Neural progenitor cell (in vitro differentiated cells): Measurements from ENCODE around the gene ARHGEF26. TPM values are rescaled to one million over a fixed set of nuclear protein-coding genes. Genes with fewer than 3 reads are reported as not detected.

Source experiments
- DNase-seq: peaks from one replicate; pipeline ENCODE4 v3.0.0-alpha.2; 2016; ENCODE audit warnings: low spot score
- H2AFZ ChIP-seq: fragments of 200-600 bp; sonication (generic); replicated peaks from 2 replicates; pipeline ENCODE4 v1.6.1; 2016; ENCODE audit warnings: antibody characterized with exemption
- H3F3A ChIP-seq: fragments of 200-600 bp; sonication (generic); 2 replicates; pipeline ENCODE4 v1.6.1; 2016; ENCODE audit warnings: antibody characterized with exemption, low read depth
- H3K27ac ChIP-seq: fragments of 200-600 bp; sonication (generic); 2 replicates; pipeline ENCODE4 v1.5.1; 2016; ENCODE audit warnings: mild to moderate bottlenecking
- H3K27me3 ChIP-seq: fragments of 200-600 bp; sonication (generic); 2 replicates; pipeline ENCODE4 v1.6.1; 2016; ENCODE audit warnings: mild to moderate bottlenecking, moderate library complexity
- H3K36me3 ChIP-seq: fragments of 200-600 bp; sonication (generic); 2 replicates; pipeline ENCODE4 v1.5.1; 2016
- H3K4me1 ChIP-seq: fragments of 200-600 bp; sonication (generic); 2 replicates; pipeline ENCODE4 v1.6.1; 2016; ENCODE audit warnings: mixed run types
- H3K4me2 ChIP-seq: fragments of 200-600 bp; sonication (generic); 2 replicates; pipeline ENCODE4 v1.6.1; 2016
- H3K4me3 ChIP-seq: fragments of 200-600 bp; sonication (generic); 2 replicates; pipeline ENCODE4 v1.5.1; 2016
- H3K79me2 ChIP-seq: fragments of 200-600 bp; sonication (generic); 2 replicates; pipeline ENCODE4 v1.6.1; 2016; ENCODE audit warnings: low read depth
- H3K9ac ChIP-seq: fragments of 200-600 bp; sonication (generic); 2 replicates; pipeline ENCODE4 v1.6.1; 2016
- H3K9me3 ChIP-seq: fragments of 200-600 bp; sonication (generic); 2 replicates; pipeline ENCODE4 v1.5.1; 2016; ENCODE audit warnings: low read depth
- H4K20me1 ChIP-seq: fragments of 200-600 bp; sonication (generic); 2 replicates; pipeline ENCODE4 v1.6.1; 2016; ENCODE audit warnings: low read depth
- H3K27ac Mint-ChIP-seq: 3 replicates; pipeline ENCODE4 v1.8.0; 2021; ENCODE audit warnings: mixed read lengths
- H3K27me3 Mint-ChIP-seq: 2 replicates; pipeline ENCODE4 v1.8.0; 2022; ENCODE audit warnings: low read depth, mild to moderate bottlenecking, inconsistent platforms, moderate library complexity, mixed read lengths; ENCODE audit not compliant: insufficient read depth
- H3K36me3 Mint-ChIP-seq: 3 replicates; pipeline ENCODE4 v1.8.0; 2021; ENCODE audit warnings: mixed read lengths
- H3K4me1 Mint-ChIP-seq: 3 replicates; pipeline ENCODE4 v1.8.0; 2021; ENCODE audit warnings: mixed read lengths
- H3K4me3 Mint-ChIP-seq: 3 replicates; pipeline ENCODE4 v1.8.0; 2021; ENCODE audit warnings: mild to moderate bottlenecking, moderate library complexity, mixed read lengths
- H3K9me3 Mint-ChIP-seq: 3 replicates; pipeline ENCODE4 v1.8.0; 2020; ENCODE audit warnings: mixed read lengths
- CTCF ChIP-seq: fragments of 200-600 bp; sonication (generic); IDR thresholded peaks from 2 replicates; pipeline ENCODE4 v1.5.1; 2017; ENCODE audit warnings: antibody characterized with exemption, mild to moderate bottlenecking
- EZH2 ChIP-seq: fragments of 200-600 bp; sonication (generic); IDR thresholded peaks from 2 replicates; pipeline ENCODE4 v1.6.1; 2017; ENCODE audit warnings: antibody characterized with exemption, mild to moderate bottlenecking, moderate library complexity
- EZH2phosphoT487 ChIP-seq: fragments of 200-600 bp; sonication (generic); IDR thresholded peaks from 2 replicates; pipeline ENCODE4 v1.6.1; 2017; ENCODE audit warnings: antibody characterized with exemption
- total RNA-seq: library from RNA; depleted of rRNA; stranded (reverse); fragments of >200 nt; gene quantifications from 2 replicates; pipeline ENCODE4 v1.2.3, GENCODE V29; 2015; ENCODE audit warnings: low replicate concordance

Gene ARHGEF26
- total RNA-seq, 1 donor from 2014 or later, result 14.0 TPM

GRCh38 chr3:154280161-154280560 lies 159.0 kb downstream of the ARHGEF26 start:
- DNase-seq, result no peak
- H3F3A ChIP-seq, result no peaks in the 10 kb centered on the region
- H3K9me3 ChIP-seq, result no peaks in the 10 kb centered on the region
- no peaks in the 10 kb centered on the region for H3K27me3 ChIP-seq
- no peak overlapping the region for H3K27ac ChIP-seq
- no peak overlapping the region for H3K27ac Mint-ChIP-seq
- H3K79me2 ChIP-seq, result no peaks in the 10 kb centered on the region
- H3K36me3 Mint-ChIP-seq, result peaks cover 33% of the 10 kb centered on the region
- no peaks in the 10 kb centered on the region for H3K27me3 Mint-ChIP-seq
- no peak overlapping the region for H3K9ac ChIP-seq
- no peaks in the 10 kb centered on the region for H3K9me3 Mint-ChIP-seq
- no peak overlapping the region for H3K4me2 ChIP-seq
- no peak overlapping the region for H3K4me3 ChIP-seq
- no peak overlapping the region for H2AFZ ChIP-seq
- peaks cover 51% of the 10 kb centered on the region for H3K36me3 ChIP-seq
- H3K4me1 Mint-ChIP-seq, result no peaks in the 10 kb centered on the region
- H4K20me1 ChIP-seq, result no peaks in the 10 kb centered on the region
- no peak overlapping the region for H3K4me3 Mint-ChIP-seq
- TF ChIP-seq EZH2phosphoT487, result no peak
- no peak for TF ChIP-seq CTCF
- TF ChIP-seq EZH2, result no peak
- H3K4me1 ChIP-seq, result no peaks in the 10 kb centered on the region

GRCh38 chr3:154285221-154285620 lies 164.0 kb downstream of the ARHGEF26 start:
- H3K4me1 Mint-ChIP-seq, result no peaks in the 10 kb centered on the region
- Histone ChIP-seq H3K36me3 (peaks cover 39% of the 10 kb centered on the region), H3K4me1 (no peaks in the 10 kb centered on the region), H3K9me3 (no peaks in the 10 kb centered on the region), H3K4me3 (no peak overlapping the region), H3K27ac (no peak overlapping the region), H3K9ac (no peak overlapping the region), H2AFZ (no peak overlapping the region), H4K20me1 (no peaks in the 10 kb centered on the region), H3K4me2 (no peak overlapping the region), H3K27me3 (no peaks in the 10 kb centered on the region), H3F3A (no peaks in the 10 kb centered on the region), H3K79me2 (no peaks in the 10 kb centered on the region)
- H3K36me3 Mint-ChIP-seq, result peaks cover 40% of the 10 kb centered on the region
- TF ChIP-seq EZH2, result no peak
- TF ChIP-seq CTCF, result no peak
- TF ChIP-seq EZH2phosphoT487, result no peak
- H3K4me3 Mint-ChIP-seq, result no peak overlapping the region
- no peak for DNase-seq
- H3K27ac Mint-ChIP-seq, result no peak overlapping the region
- no peaks in the 10 kb centered on the region for H3K9me3 Mint-ChIP-seq
- H3K27me3 Mint-ChIP-seq, result no peaks in the 10 kb centered on the region

GRCh38 chr3:154290187-154290586 lies 169.0 kb downstream of the ARHGEF26 start:
- DNase-seq, result no peak
- Histone ChIP-seq H3K4me3 (no peak overlapping the region), H3K27me3 (no peaks in the 10 kb centered on the region), H2AFZ (no peak overlapping the region), H3K4me2 (no peak overlapping the region), H3K79me2 (no peaks in the 10 kb centered on the region), H3K27ac (no peak overlapping the region), H3K4me1 (no peaks in the 10 kb centered on the region), H3K36me3 (peaks cover 48% of the 10 kb centered on the region), H3K9ac (no peak overlapping the region), H3K9me3 (no peaks in the 10 kb centered on the region), H4K20me1 (no peaks in the 10 kb centered on the region), H3F3A (no peaks in the 10 kb centered on the region)
- H3K36me3 Mint-ChIP-seq, result peaks cover 39% of the 10 kb centered on the region
- no peaks in the 10 kb centered on the region for H3K4me1 Mint-ChIP-seq
- no peak overlapping the region for H3K27ac Mint-ChIP-seq
- TF ChIP-seq CTCF (no peak), EZH2 (no peak)
- no peaks in the 10 kb centered on the region for H3K27me3 Mint-ChIP-seq
- no peak overlapping the region for H3K4me3 Mint-ChIP-seq
- H3K9me3 Mint-ChIP-seq, result no peaks in the 10 kb centered on the region
